Stimulated activated CD4-positive, alpha-beta T cell treated with anti-CD3 and anti-CD28 coated beads, Interleukin-15, amount 100 ng/mL, for 48 hours (primary cell): ENCODE results near the gene LRRC2.

ENCODE experiments used
- DNase-seq, 2 donors: peaks; one replicate each; pipeline ENCODE4 v3.0.0-alpha.2; 2020; ENCODE audit warnings: low read depth in 2 of 2

Gene LRRC2

DNA sequence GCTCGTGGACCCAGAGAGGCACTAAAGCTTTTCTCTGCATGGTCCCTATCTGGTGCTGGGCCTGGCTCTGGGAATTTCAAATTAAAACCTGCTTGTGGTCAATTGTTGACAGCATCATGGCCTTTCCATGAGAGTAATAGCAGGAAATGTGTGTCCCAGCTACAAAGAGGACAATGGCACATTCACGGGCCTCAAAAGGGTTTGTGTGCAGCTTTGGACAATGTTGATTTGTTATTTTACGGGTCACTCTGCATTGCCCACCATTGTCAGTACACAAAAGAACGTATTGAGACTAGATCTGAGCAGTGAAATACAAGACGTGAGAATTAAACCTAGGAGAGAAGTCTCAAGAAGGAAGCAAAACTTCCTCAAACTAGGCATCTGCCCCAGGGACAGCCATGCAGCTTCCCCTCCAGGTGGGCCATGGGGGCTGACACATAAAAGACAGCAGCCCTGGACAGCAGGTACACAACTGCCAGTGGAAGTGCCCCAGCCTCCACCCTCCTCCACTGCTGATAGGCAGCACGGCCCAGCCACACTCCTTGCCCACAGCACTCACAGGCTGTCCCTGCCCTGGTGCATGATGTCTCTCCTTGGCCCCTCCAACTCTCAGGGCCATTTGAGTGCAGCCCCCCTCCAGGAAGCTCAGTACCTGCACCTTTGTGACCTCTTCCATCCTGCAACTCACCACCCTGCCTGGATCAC lies 85.5 kb downstream of the LRRC2 start:
- DNase-seq = no peak

GRCh38 chr3:46479696-46480095 lies 86.4 kb downstream of the LRRC2 start:
- DNase-seq = no peak

DNA sequence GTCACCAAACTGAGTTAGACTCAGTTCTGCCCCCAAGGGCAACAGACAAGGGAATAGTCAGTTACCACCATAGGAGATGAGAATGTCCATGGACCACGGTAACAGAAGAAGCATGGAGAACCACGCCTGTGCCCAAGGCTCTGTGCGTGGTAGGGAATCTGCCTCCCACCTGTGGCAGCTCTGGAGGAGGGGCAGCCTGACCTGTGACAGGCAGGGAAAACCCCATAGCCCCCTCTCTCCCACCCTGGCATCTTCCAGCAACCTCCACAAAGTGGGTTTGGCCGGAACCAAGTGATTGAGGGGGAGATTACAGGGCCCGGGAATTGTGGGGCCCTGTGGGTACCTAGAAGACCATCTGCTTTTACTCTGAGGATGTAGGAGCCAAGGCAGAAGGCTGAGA lies 87.1 kb downstream of the LRRC2 start:
- no peak for DNase-seq

DNA sequence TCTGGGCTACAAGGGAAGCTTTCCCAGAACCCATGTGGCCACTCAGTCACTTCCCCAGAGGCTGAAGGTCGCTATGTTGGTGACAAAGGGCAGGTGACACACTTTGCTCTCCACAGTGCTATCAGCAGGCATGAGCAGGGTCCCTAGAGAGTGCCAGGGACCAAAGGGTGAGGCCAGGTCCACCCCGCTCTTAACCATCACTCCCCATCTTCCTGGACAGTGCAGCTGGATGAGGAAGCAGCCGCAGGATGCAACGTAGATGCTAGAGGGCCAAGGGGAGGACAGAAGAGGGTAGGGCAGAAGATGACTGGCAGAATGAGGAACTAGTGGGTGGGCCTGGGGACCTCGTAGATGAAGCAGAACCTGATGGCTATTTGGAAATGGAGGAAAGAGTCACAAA lies 87.8 kb downstream of the LRRC2 start:
- no peak for DNase-seq

DNA sequence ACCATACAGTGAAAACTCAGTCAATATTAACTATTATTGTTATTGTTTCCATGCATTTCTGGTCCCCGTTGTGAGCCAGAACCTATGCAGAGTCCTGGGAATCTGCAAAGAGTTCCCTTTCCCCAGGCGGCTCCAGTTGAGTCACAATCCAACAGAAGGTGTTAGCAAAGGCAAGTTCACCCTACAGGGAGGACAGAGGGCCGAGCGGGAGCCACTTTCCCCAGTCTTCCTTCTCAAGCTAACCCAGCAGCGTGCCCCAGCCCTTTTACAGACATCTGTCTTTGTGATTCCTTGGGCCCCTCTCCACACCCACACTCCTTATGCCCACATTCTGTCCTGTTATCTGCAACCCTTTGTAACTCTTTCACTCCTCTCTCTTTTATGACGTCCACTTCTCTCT lies 88.3 kb downstream of the LRRC2 start:
- DNase-seq = no peak

GRCh38 chr3:46477145-46477544 lies 89.0 kb downstream of the LRRC2 start:
- DNase-seq = no peak

DNA sequence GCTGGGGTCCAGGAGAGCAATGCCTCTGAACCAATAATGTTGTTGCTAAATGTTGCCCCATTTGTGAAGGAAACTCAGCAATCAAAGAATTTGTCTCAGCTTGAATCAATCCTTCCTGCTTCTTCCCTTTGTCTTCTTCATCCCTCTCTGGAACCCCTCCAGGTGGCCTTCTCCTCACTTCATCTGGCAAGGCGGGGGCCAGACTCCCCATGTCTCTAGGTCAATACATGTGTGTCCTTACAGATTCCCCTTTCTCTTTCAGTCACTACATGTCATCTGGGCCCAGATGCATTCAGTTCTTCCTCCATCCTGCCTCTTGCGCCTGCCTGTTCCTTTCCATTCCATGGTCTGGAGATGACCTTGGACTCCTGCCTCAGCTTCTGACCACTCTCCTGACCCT lies 93.4 kb downstream of the LRRC2 start:
- no peak for DNase-seq

GRCh38 chr3:46471371-46471914 lies 94.7 kb downstream of the LRRC2 start:
- DNase-seq = no peak

DNA sequence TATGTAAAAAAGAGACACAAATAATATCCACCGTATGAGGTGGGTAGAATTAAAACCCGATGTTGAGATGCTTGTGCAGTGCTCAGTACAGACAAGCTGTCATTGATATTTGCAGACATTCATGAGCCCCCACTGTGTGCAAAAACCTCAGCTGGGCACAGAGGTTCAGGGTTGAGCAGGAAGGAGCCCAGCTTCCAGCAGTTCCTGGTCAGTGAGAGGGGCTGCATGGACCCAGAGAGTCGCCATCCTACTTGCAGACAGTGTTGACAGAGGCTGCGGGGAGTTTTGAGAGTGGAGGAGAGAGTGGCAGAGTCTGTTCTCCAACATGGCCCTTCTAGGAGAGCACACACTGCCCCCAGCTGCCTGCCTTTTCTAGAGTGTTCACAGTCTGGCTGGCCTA lies 95.3 kb downstream of the LRRC2 start:
- no peak for DNase-seq

DNA sequence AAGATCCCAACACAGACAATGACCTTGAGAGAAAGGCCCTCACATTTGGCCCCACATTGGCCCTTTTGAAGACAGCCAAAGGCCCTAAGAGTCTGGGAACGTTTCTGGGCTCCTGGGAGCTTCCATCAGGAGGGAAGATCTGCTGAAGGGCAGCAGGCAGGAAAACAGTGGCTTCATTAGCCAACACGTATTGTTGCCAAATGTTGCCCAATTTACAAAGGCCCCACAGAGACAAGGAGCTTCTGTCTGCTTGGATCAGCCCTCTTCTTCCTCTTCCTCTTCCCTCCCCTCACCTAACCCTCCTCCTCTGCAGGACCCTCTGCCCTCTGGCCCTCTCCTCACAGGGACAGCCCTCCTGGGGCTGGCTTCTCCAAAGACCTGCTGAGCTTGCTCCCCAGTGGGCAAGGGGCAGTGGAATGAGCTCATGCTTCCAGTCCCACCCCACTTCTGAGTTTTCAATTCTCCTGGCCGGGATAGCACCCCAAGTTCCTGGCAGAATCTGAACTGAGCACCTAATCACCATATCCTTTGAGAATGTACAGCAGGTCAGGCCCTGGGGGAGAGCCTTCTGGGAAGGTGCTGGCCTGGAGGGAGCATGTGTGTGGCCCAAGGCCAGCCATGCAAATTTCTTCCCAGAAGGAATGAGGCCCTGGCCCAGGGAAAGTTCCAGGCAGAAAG lies 96.3 kb downstream of the LRRC2 start:
- no peak for DNase-seq

- no peak for DNase-seq
Observed at GRCh38 chr3:46468753-46469600, 97.1 kb downstream of the LRRC2 start.

DNA sequence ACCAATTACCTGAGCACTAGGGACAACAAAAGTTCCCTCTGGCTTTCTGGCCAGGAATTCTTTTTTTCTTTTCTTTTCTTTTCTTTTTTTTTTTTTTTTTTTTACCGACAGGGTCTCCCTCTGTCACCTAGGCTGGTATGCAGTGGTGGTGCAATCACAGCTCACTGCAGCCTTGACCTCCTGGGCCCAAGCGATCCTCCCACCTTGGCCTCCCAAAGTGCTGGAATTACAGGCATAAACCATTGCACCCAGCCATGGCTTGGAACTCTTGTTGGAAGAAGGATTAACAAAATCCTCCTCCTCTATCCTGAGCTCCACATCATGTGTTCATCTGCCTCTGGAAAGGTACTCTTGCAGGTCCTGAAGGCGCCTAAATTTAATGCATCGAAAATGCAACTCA lies 98.5 kb downstream of the LRRC2 start:
- no peak for DNase-seq

GRCh38 chr3:46466871-46467403 lies 99.2 kb downstream of the LRRC2 start:
- no peak for DNase-seq

DNA sequence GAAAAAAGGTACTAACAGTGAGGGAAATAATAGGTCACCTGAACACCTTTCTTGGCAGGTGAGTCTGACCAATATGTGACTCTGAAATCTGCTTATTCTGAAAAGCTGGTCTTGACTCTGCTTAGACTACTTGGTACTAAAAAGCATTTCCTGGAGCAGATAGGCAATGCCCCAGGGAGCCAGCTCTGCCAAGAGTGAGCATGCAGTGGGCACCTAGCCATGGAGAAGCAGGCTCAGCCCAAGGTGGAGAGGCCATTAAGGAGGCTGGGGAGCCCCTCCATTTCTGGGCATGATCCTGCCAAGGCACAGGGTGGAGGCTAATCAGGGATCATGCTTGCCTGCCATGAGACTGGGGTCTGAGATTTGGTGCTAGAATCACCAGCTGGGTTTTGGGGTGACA lies 99.8 kb downstream of the LRRC2 start:
- no peak for DNase-seq
